GM19438 (cell line): ENCODE data around the gene DHRS12.

ENCODE experiments used
- ATAC-seq: cut with Tn5 transposase; IDR thresholded peaks from one replicate; pipeline ENCODE4 v1.9.1; 2021; ENCODE audit warnings: low read depth; ENCODE audit not compliant: unreplicated experiment

The DHRS12 gene

GRCh38 chr13:51785712-51786424 lies 18.1 kb downstream of the DHRS12 start:
- no peak for ATAC-seq

- ATAC-seq, result no peak
Measured at GRCh38 chr13:51784097-51784496, 19.9 kb downstream of the DHRS12 start.

- ATAC-seq, result no peak
Measured at GRCh38 chr13:51783428-51784094, 20.4 kb downstream of the DHRS12 start.

DNA sequence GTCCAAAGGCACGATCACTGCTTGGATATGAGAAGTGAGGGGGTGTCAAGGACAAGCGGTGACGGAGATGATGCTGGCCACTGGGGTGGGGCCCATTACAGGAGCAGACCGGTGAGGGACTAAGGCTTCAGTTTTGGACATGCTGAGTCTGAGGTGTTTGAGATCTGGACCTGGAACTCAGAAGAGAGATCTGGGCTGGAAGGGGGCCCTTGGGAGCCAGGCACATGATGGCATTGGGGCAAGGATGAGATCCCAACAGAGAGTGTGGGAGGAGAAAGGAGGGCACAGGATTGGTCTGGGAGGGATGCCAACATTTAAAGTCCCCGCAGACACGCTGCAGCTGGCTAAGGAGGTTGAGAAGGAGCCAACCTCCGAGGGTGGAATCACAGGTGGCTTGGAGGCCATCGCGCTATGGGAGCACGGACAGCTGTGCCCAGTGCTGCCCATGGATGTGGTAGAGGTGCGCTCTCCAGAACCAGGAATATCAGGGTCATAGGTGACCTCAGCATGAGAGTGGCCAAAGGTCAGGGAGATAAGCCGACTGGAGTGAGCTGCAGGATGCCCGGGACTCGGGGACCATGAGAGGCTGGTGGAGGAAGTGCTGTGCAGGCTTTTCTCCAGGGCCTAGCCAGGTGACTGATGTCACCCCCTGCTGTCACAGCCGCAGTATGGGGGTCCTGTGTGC lies 21.8 kb downstream of the DHRS12 start:
- no peak for ATAC-seq

DNA sequence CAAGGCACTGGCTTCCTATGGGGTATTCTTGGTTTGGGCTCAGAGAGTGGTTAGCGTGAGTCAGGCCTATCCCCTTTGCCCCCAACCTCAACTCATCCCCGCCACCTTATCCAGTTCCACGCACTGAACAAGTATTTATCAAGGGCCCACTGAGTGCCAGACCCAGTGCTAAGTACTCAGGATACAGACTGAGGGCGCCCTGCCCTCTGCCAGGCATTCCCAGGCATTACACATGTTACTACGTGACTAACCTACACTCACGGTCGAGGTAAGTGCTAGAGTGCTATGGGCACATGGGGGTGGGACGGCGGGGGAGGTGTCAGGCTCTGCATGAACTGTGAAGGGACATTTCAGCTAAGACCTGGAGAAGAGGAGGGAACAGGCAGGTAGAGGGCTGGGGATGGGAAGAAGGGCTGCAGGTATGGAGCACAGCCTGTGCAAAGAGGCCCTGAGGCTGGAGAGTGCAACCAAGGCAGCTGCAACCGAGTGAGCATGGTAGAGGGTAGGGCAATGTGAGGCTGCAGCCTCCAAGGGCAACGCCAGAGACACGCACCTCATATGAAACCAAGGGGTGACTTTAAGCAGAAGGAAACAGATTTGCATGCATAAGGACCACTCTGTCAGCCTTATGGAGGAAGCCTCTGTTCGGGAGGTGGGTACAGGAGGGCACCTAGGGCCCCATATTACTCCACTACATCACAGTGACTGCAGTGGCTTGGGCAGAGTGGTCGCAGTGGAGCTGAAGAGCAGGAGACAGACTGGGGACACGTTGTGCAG lies 22.5 kb downstream of the DHRS12 start:
- ATAC-seq, result no peak

GRCh38 chr13:51780099-51780498 lies 23.9 kb downstream of the DHRS12 start:
- no peak for ATAC-seq

- ATAC-seq, result no peak
Measured at GRCh38 chr13:51778392-51778791, 25.6 kb downstream of the DHRS12 start.

DNA sequence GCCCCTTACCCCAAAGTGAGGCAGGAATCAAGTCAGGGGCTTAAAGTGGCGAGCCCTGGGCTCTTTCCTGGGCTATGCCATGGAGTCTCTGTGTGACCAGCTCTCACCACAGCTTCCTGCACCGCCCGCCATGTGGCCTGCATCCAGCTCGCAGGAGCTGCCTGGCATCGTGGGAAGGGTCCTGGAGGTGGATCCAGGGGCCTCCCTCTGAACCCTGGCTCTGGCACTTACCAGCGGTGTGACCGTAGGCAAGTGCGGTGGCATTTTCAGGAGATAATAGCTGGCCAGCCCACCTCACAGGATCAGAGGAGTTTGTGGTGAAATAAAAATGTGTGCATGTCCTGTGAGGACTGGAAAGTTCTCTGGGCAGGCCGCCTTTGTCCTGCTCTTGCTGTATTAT lies 26.0 kb downstream of the DHRS12 start:
- ATAC-seq, result no peak

DNA sequence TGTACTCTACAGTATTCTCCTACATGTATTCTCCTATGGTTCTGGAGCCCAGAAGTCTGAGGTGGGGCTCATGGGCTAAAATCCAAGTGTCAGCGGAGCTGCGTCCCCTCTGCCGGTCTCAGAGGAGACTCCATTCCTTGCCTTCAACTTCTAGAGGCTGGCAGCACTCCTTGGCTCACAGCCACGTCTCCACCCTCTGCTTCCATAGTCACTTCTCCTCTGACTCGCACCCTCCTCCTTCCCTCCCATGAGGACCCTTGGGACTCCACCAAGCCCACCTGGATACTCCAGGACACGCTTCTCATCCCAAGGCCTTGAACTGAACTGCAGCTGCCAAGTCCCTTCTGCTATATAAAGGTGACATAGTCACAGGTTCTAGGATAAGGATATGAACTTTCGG lies 27.8 kb downstream of the DHRS12 start:
- ATAC-seq, result no peak

GRCh38 chr13:51773515-51773914 lies 30.4 kb downstream of the DHRS12 start:
- no peak for ATAC-seq

DNA sequence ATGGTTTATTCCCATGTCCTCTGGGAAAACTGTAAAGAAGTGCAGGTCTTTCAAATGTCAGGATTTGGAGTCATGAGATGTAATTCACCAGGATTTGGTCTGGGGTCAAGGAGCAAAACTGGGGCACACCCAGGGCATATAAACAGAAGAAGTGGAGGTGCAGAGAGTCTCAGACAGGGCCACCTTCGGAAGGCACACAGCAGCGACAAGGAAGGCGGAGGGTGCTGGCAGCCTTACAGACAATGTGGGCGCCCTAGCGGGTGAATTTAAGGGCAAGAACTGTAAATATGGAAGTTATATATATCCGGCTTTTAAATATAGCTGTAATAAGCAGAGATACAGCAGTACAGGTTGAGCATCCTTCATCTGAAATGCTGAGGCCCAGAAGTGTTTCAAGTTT lies 31.2 kb downstream of the DHRS12 start:
- ATAC-seq, result no peak

- ATAC-seq, result no peak
Measured at GRCh38 chr13:51772105-51772455, 31.9 kb downstream of the DHRS12 start.

GRCh38 chr13:51771418-51772104 lies 32.4 kb downstream of the DHRS12 start:
- ATAC-seq, result no peak

DNA sequence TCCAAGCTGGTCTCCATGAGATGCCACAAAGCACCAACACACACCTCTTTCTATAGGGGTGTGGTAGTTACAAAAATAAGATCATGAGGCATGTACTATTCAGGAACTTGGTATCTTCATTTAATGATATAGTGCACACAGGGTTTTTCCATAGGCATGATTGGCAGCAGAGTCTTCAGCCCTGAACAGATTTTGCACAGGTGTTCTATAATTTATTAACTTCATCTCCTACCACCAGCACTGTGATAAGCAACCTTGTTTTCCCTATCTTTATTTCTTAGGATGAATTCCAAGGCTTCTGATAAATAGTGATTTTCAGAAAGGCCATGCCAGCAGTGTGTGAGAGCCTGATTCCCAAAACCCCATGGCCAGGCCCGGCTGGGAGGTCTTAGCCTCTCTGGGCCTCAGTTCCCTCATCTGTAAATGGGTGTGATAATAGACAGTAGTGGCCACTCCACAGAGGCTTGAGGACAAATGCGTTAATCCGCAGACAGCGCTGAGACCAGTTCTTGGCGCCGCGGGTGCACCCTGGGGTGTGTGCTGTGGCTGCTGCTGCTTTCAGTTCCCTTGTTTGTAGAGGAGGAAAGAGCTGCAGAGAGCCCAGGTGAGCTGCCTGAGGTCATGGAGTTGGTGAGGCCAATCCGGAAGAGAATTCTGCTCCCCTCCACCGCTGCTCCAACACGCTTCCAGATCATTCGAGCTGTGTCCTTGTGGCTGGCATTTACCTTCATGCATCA lies 33.1 kb downstream of the DHRS12 start:
- no peak for ATAC-seq

DNA sequence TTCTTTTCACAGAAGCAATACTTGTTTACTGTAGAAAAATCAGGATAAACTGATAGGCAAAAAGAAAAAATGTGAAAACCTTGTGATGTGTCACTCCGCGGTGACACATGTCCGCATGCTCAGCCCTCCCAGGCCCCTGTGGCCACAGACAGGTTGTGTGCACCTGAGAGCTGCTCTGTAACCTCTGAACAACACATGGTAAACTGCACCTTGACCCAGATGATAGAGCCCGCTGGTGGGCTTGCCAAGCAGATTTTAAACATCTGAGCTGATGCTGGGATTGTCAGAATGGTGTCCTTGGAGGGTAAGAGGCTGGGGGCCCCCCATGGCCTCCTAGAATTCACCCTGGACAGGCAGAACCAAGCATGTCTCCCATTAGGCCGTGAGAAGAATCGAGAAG lies 33.8 kb downstream of the DHRS12 start:
- ATAC-seq, result no peak

GRCh38 chr13:51769455-51770127 lies 34.4 kb downstream of the DHRS12 start:
- no peak for ATAC-seq

DNA sequence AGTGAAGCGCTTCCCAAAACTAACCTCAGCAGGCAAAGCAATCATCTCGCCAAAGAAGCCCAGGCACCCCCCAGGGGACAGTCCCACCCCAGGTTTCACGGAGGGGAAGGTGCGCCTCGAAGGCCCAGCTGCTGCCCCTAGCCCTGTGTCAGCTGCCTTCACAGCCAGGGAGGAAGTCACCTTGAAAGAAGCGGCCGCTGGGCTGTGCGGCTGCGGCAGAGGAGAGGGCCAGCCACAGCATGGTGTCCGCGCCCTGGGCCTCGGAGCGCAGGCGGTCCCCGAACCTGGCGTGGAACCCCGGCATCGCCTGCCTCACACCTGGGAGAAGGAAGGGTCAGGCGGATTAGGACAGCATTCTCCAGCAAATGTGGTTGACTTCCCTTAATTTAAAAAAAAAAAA lies 35.0 kb downstream of the DHRS12 start:
- no peak for ATAC-seq

GRCh38 chr13:51768378-51768921 lies 35.5 kb downstream of the DHRS12 start:
- no peak for ATAC-seq

GRCh38 chr13:51767100-51767499 lies 36.9 kb downstream of the DHRS12 start:
- no peak for ATAC-seq
